HUES48 (cell line): ENCODE data around the gene RNASE8.
A peak's percentile ranks its signal among the peaks of the same experiment; 100 is the strongest.

ENCODE experiments used
- H3K27ac ChIP-seq: one replicate; pipeline ENCODE4 v1.7.0; 2013; ENCODE audit warnings: low read depth, low read length, inconsistent platforms
- H3K27me3 ChIP-seq: 2 replicates; pipeline ENCODE4 v1.6.1; 2013; ENCODE audit warnings: mild to moderate bottlenecking, low read length; ENCODE audit not compliant: control insufficient read depth, insufficient read depth
- H3K36me3 ChIP-seq: 2 replicates; pipeline ENCODE4 v1.6.1; 2013; ENCODE audit warnings: low read length; ENCODE audit not compliant: control insufficient read depth, insufficient read depth
- H3K4me1 ChIP-seq: 2 replicates; pipeline ENCODE4 v1.6.1; 2013; ENCODE audit warnings: mild to moderate bottlenecking, low read length; ENCODE audit not compliant: control insufficient read depth, insufficient read depth
- H3K4me3 ChIP-seq: 2 replicates; pipeline ENCODE4 v1.5.1; 2013; ENCODE audit warnings: mild to moderate bottlenecking, low read depth, low read length
- H3K9ac ChIP-seq: 2 replicates; pipeline ENCODE4 v1.6.1; 2013; ENCODE audit warnings: mild to moderate bottlenecking, low read depth, low read length, moderate library complexity
- H3K9me3 ChIP-seq: 2 replicates; pipeline ENCODE4 v1.6.1; 2013; ENCODE audit warnings: low read length; ENCODE audit not compliant: control insufficient read depth, insufficient read depth

Gene RNASE8

GRCh38 chr14:21089271-21089670 is 31.6 kb downstream of the RNASE8 start:
- peaks cover 14% of the 10 kb centered on the region for H3K4me1 ChIP-seq
- peaks cover 81% of the 10 kb centered on the region for H3K36me3 ChIP-seq
- H3K27me3 ChIP-seq = no peaks in the 10 kb centered on the region
- no peak overlapping the region for H3K9ac ChIP-seq
- no peak overlapping the region for H3K4me3 ChIP-seq
- H3K27ac ChIP-seq = no peak overlapping the region
- no peaks in the 10 kb centered on the region for H3K9me3 ChIP-seq

GRCh38 chr14:21089877-21090193 is 32.2 kb downstream of the RNASE8 start:
- no peak overlapping the region for H3K4me3 ChIP-seq
- peaks cover 75% of the 10 kb centered on the region for H3K36me3 ChIP-seq
- peaks cover 17% of the 10 kb centered on the region for H3K4me1 ChIP-seq
- peak overlapping the region; percentile 33 for H3K27ac ChIP-seq
- no peak overlapping the region for H3K9ac ChIP-seq
- H3K9me3 ChIP-seq = no peaks in the 10 kb centered on the region
- no peaks in the 10 kb centered on the region for H3K27me3 ChIP-seq

- H3K36me3 ChIP-seq = peaks cover 70% of the 10 kb centered on the region
- no peaks in the 10 kb centered on the region for H3K9me3 ChIP-seq
- no peak overlapping the region for H3K4me3 ChIP-seq
- no peak overlapping the region for H3K27ac ChIP-seq
- no peak overlapping the region for H3K9ac ChIP-seq
- peaks cover 22% of the 10 kb centered on the region for H3K4me1 ChIP-seq
- H3K27me3 ChIP-seq = no peaks in the 10 kb centered on the region
Measured at GRCh38 chr14:21090194-21090939, 32.7 kb downstream of the RNASE8 start.

GRCh38 chr14:21090940-21091663 is 33.5 kb downstream of the RNASE8 start:
- Histone ChIP-seq H3K27ac (no peak overlapping the region), H3K36me3 (peaks cover 63% of the 10 kb centered on the region), H3K9ac (no peak overlapping the region), H3K27me3 (no peaks in the 10 kb centered on the region), H3K4me3 (no peak overlapping the region), H3K4me1 (peaks cover 29% of the 10 kb centered on the region), H3K9me3 (no peaks in the 10 kb centered on the region)

- Histone ChIP-seq H3K9ac (no peak overlapping the region), H3K4me3 (no peak overlapping the region), H3K36me3 (peaks cover 55% of the 10 kb centered on the region), H3K27ac (no peak overlapping the region), H3K27me3 (no peaks in the 10 kb centered on the region), H3K4me1 (peaks cover 37% of the 10 kb centered on the region), H3K9me3 (no peaks in the 10 kb centered on the region)
Measured at GRCh38 chr14:21091821-21092272, 34.2 kb downstream of the RNASE8 start.

- H3K4me1 ChIP-seq = peaks cover 42% of the 10 kb centered on the region
- H3K9me3 ChIP-seq = no peaks in the 10 kb centered on the region
- H3K27ac ChIP-seq = peak overlapping the region; percentile 29
- H3K9ac ChIP-seq = no peak overlapping the region
- no peak overlapping the region for H3K4me3 ChIP-seq
- no peaks in the 10 kb centered on the region for H3K27me3 ChIP-seq
- peaks cover 52% of the 10 kb centered on the region for H3K36me3 ChIP-seq
Measured at GRCh38 chr14:21092273-21093011, 34.8 kb downstream of the RNASE8 start.

- no peak overlapping the region for H3K9ac ChIP-seq
- peaks cover 42% of the 10 kb centered on the region for H3K4me1 ChIP-seq
- peak overlapping the region; percentile 91 for H3K27ac ChIP-seq
Measured at GRCh38 chr14:21093018-21093417, 35.4 kb downstream of the RNASE8 start.

GRCh38 chr14:21093769-21094681 is 36.4 kb downstream of the RNASE8 start:
- no peaks in the 10 kb centered on the region for H3K9me3 ChIP-seq
- 0 out of 2 replicates have a peak overlapping the region, but pooled peaks have one; percentile 28 for H3K9ac ChIP-seq
- peak overlapping the region; percentile 52 for H3K4me3 ChIP-seq
- H3K27ac ChIP-seq = peak overlapping the region; percentile 91
- peaks cover 44% of the 10 kb centered on the region for H3K4me1 ChIP-seq
- H3K36me3 ChIP-seq = peaks cover 41% of the 10 kb centered on the region
- H3K27me3 ChIP-seq = no peaks in the 10 kb centered on the region

More at GRCh38 chr14:21093018-21093417, 35.4 kb downstream of the RNASE8 start:
- Histone ChIP-seq H3K4me3 (0 out of 2 replicates have a peak overlapping the region, but pooled peaks have one; percentile 52), H3K27me3 (no peaks in the 10 kb centered on the region), H3K9me3 (no peaks in the 10 kb centered on the region), H3K36me3 (peaks cover 51% of the 10 kb centered on the region)

- no peak overlapping the region; the same call in 1 of the 2 replicates for H3K9ac ChIP-seq
- peak overlapping the region; percentile 29 for H3K4me3 ChIP-seq
- no peaks in the 10 kb centered on the region for H3K9me3 ChIP-seq
- H3K27ac ChIP-seq = peak overlapping the region; percentile 56
- peaks cover 52% of the 10 kb centered on the region for H3K4me1 ChIP-seq
- peaks cover 27% of the 10 kb centered on the region for H3K36me3 ChIP-seq
- H3K27me3 ChIP-seq = no peaks in the 10 kb centered on the region
Measured at GRCh38 chr14:21095430-21096205, 38.0 kb downstream of the RNASE8 start.
